H1 (cell line): ENCODE measurements around the gene SMCP. TPM values are rescaled to one million over a fixed set of nuclear protein-coding genes. Genes with fewer than 3 reads are reported as not detected.

Experiments used
- CREB1 ChIP-seq: IDR thresholded peaks from 2 replicates; pipeline ENCODE4 v1.6.1; 2012; ENCODE audit warnings: inconsistent platforms
- RFX5 ChIP-seq: IDR thresholded peaks from 2 replicates; pipeline ENCODE4 v1.6.1; 2011; ENCODE audit warnings: low read depth, low read length, improper control_type of control experiment, borderline replicate concordance
- polyA plus RNA-seq, 7 experiments: library from polyadenylated mRNA; depleted of rRNA in 3 of 7; stranded (reverse) in 5 of 7; unstranded in 2 of 7; fragments of >200 nt in 5 of 7; fragments of 200-250 nt in 2 of 7; gene quantifications; 1 replicate in 5 of 7; 2 replicates in 1 of 7; 4 replicates in 1 of 7; pipeline versions ENCODE4 v1.2.1 to v1.2.3, GENCODE V29; 2011 to 2013; ENCODE audit warnings: missing spikeins in 2 of 7, mixed read lengths in 2 of 7
- total RNA-seq: library from RNA; stranded (reverse); fragmentation: NEBNext Ultra II Directional; extraction: Animal tissue kit (Norgen Biotek cat#: 25700); gene quantifications from 2 replicates; pipeline ENCODE4 v1.2.1, GENCODE V29; 2021

Gene SMCP
- total and polyA plus RNA-seq, 2 of the 8 experiments (the other 6 are each of a cell fraction or from before 2014, with no cell fraction given) = not detected

DNA sequence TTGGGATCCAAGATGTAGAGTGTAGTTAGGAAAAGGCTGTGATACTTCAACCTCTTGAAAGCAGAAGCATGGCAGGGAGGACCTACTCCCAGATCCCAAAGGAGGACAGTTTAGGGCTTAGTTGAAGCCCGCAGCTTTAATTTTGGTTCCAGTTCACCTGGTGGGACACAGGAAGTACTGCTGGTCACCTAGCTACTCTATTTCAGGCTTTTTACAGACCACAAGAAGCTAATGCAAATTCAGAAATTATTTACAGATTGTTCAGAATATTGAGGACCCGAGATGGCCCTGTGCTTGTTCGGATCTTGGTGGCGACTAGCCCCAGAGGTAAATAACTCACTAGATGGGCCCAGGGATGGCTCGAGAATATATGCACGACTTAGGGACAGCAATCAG lies 6.4 kb upstream of the SMCP start (continued):
- TF ChIP-seq RFX5 (no peak), CREB1 (no peak)
